Measurements from ENCODE around the gene ODC1.

ODC1 gene

GRCh38 chr2:10447895-10448575 lies at the start of gene ODC1:
TSS of gene ODC1 (minus strand) at chr2:10448327. CDS start at chr2:10445032, 3,295 bp downstream.
- DNase-seq (ENCODE audit: extremely low spot score): peak; percentile 95
- CTCF ChIA-PET: interaction anchor here (0.8 to 1.4 kb wide), 2 partner anchors 9 to 13 kb away, joined by 3 to 5 read pairs; no protein-coding TSS in a partner anchor
- POLR2A ChIA-PET: interaction anchor here (0.7 to 3.0 kb wide), 8 partner anchors 9 to 351 kb away, joined by 3 to 19 read pairs (median 4); no protein-coding TSS in a partner anchor
- no peak; the same call in 1 of the 2 replicates for TF ChIP-seq ARNT (IDR thresholded peaks at IDR 0.05)
- no peak for TF ChIP-seq HDGF (IDR thresholded peaks at IDR 0.05; ENCODE audit: borderline replicate concordance)
- TF ChIP-seq L3MBTL2 (conservative IDR thresholded peaks at IDR 0.05): peak; percentile 81
- no peak for TF ChIP-seq TARDBP (IDR thresholded peaks at IDR 0.05)
- peak; percentile 84; the same call in 1 of the 2 replicates for TF ChIP-seq FOXM1 (IDR thresholded peaks at IDR 0.05; ENCODE audit: borderline replicate concordance)
- no peak for TF ChIP-seq BHLHE40 (IDR thresholded peaks at IDR 0.05; ENCODE audit: borderline replicate concordance)
- no peak for TF ChIP-seq CTBP1 (IDR thresholded peaks at IDR 0.05; ENCODE audit: borderline replicate concordance)
- no peak for TF ChIP-seq NFRKB (IDR thresholded peaks at IDR 0.05)
- TF ChIP-seq LEF1 (IDR thresholded peaks at IDR 0.05; ENCODE audit: borderline replicate concordance): peak; percentile 79; the same call in 1 of the 2 replicates
- no peak for TF ChIP-seq FOXA1 (IDR thresholded peaks at IDR 0.05)
- TF ChIP-seq FOXK2 (IDR thresholded peaks at IDR 0.05): no peak
- no peak for TF ChIP-seq SUZ12 (IDR thresholded peaks at IDR 0.05)
- TF ChIP-seq ELF4 (IDR thresholded peaks at IDR 0.05): no peak

GRCh38 chr2:10497797-10498251 lies 49.7 kb upstream of the ODC1 start:
- peak; percentile 32 for DNase-seq (ENCODE audit: extremely low spot score)
- no peak for TF ChIP-seq ELF4 (IDR thresholded peaks at IDR 0.05)
- TF ChIP-seq SUZ12 (IDR thresholded peaks at IDR 0.05): no peak
- no peak for TF ChIP-seq FOXK2 (IDR thresholded peaks at IDR 0.05)
- TF ChIP-seq FOXM1 (IDR thresholded peaks at IDR 0.05; ENCODE audit: borderline replicate concordance): no peak
- no peak for TF ChIP-seq ZNF384 (IDR thresholded peaks at IDR 0.05)
- TF ChIP-seq HDGF (IDR thresholded peaks at IDR 0.05; ENCODE audit: borderline replicate concordance): no peak
- no peak for TF ChIP-seq FOXA1 (IDR thresholded peaks at IDR 0.05)
- TF ChIP-seq CTBP1 (IDR thresholded peaks at IDR 0.05; ENCODE audit: borderline replicate concordance): no peak
- TF ChIP-seq SP1 (IDR thresholded peaks at IDR 0.05): no peak
- no peak for TF ChIP-seq PKNOX1 (IDR thresholded peaks at IDR 0.05)
- no peak for TF ChIP-seq NFRKB (IDR thresholded peaks at IDR 0.05)
- no peak for TF ChIP-seq BHLHE40 (IDR thresholded peaks at IDR 0.05; ENCODE audit: borderline replicate concordance)
- ChIA-PET POLR2A (no interaction called here), CTCF (no interaction called here)

- CTCF ChIA-PET: no interaction called here
- DNase-seq (ENCODE audit: extremely low spot score): no peak
- TF ChIP-seq L3MBTL2 (conservative IDR thresholded peaks at IDR 0.05): no peak
- POLR2A ChIA-PET: no interaction called here
Measured at GRCh38 chr2:10495988-10496313, 47.8 kb upstream of the ODC1 start.

- POLR2A ChIA-PET: no interaction called here
- DNase-seq (ENCODE audit: extremely low spot score): no peak
- CTCF ChIA-PET: no interaction called here
- TF ChIP-seq NFRKB (IDR thresholded peaks at IDR 0.05) (no peak), CTBP1 (IDR thresholded peaks at IDR 0.05; ENCODE audit: borderline replicate concordance) (no peak), HDGF (IDR thresholded peaks at IDR 0.05; ENCODE audit: borderline replicate concordance) (no peak), ARNT (IDR thresholded peaks at IDR 0.05) (no peak), ZNF384 (IDR thresholded peaks at IDR 0.05) (no peak), TARDBP (IDR thresholded peaks at IDR 0.05) (no peak), L3MBTL2 (conservative IDR thresholded peaks at IDR 0.05) (no peak), SUZ12 (IDR thresholded peaks at IDR 0.05) (no peak), FOXK2 (IDR thresholded peaks at IDR 0.05) (no peak), SP1 (IDR thresholded peaks at IDR 0.05) (no peak), BHLHE40 (IDR thresholded peaks at IDR 0.05; ENCODE audit: borderline replicate concordance) (no peak)
Measured at GRCh38 chr2:10495311-10495987, 47.3 kb upstream of the ODC1 start.

GRCh38 chr2:10494351-10495066 lies 46.4 kb upstream of the ODC1 start:
- TF ChIP-seq LEF1 (IDR thresholded peaks at IDR 0.05; ENCODE audit: borderline replicate concordance) (no peak), ELF4 (IDR thresholded peaks at IDR 0.05) (no peak), ARNT (IDR thresholded peaks at IDR 0.05) (no peak)
- POLR2A ChIA-PET: no interaction called here
- DNase-seq (ENCODE audit: extremely low spot score): no peak
- CTCF ChIA-PET: no interaction called here

GRCh38 chr2:10493634-10494281 lies 45.6 kb upstream of the ODC1 start:
- ChIA-PET CTCF (no interaction called here), POLR2A (no interaction called here)
- TF ChIP-seq LEF1 (IDR thresholded peaks at IDR 0.05; ENCODE audit: borderline replicate concordance) (no peak), ZNF384 (IDR thresholded peaks at IDR 0.05) (no peak), SP1 (IDR thresholded peaks at IDR 0.05) (no peak), PKNOX1 (IDR thresholded peaks at IDR 0.05) (no peak), ARNT (IDR thresholded peaks at IDR 0.05) (no peak), L3MBTL2 (conservative IDR thresholded peaks at IDR 0.05) (no peak), SUZ12 (IDR thresholded peaks at IDR 0.05) (no peak), TARDBP (IDR thresholded peaks at IDR 0.05) (no peak), HDGF (IDR thresholded peaks at IDR 0.05; ENCODE audit: borderline replicate concordance) (no peak), NFRKB (IDR thresholded peaks at IDR 0.05) (no peak), FOXK2 (IDR thresholded peaks at IDR 0.05) (no peak), FOXM1 (IDR thresholded peaks at IDR 0.05; ENCODE audit: borderline replicate concordance) (no peak), CTBP1 (IDR thresholded peaks at IDR 0.05; ENCODE audit: borderline replicate concordance) (no peak), ELF4 (IDR thresholded peaks at IDR 0.05) (no peak), FOXA1 (IDR thresholded peaks at IDR 0.05) (no peak), BHLHE40 (IDR thresholded peaks at IDR 0.05; ENCODE audit: borderline replicate concordance) (no peak)
- no peak for DNase-seq (ENCODE audit: extremely low spot score)

Measured in HEK293T (cell line).